UCSD-AML1 (cell line): ENCODE measurements around the gene VTI1B.
A peak's percentile ranks its signal among the peaks of the same experiment; 100 is the strongest.
"Not testable (repeated sequence)": the region's sequence is repeated elsewhere in the genome, so short reads cannot be mapped to it uniquely, and the experiment has no call there.

ENCODE experiments used
- DNase-seq: peaks from one replicate; lab custom pipeline; 2025; ENCODE audit not compliant: unreplicated experiment; lab: John Stamatoyannopoulos, UW

VTI1B gene

GRCh38 chr14:67674480-67675218 is at the start of gene VTI1B:
Gene VTI1B, minus strand, starts transcription at chr14:67674632. Its CDS starts 143 bp downstream, at chr14:67674489.
- peak; percentile 87 for DNase-seq

GRCh38 chr14:67722293-67722692 is 47.9 kb upstream of the VTI1B start:
- DNase-seq, result peak; percentile 37

GRCh38 chr14:67721875-67722274 is 47.4 kb upstream of the VTI1B start:
- DNase-seq, result no peak

GRCh38 chr14:67719866-67720265 is 45.4 kb upstream of the VTI1B start:
- DNase-seq, result no peak

GRCh38 chr14:67719385-67719784 is 45.0 kb upstream of the VTI1B start:
- not testable (repeated sequence) for DNase-seq

GRCh38 chr14:67718265-67718664 is 43.8 kb upstream of the VTI1B start:
- no peak for DNase-seq

- DNase-seq, result no peak
These were observed 42.6 kb upstream of the VTI1B start for GRCh38 chr14:67717048-67717447.

- DNase-seq, result no peak
These were observed 35.8 kb upstream of the VTI1B start for GRCh38 chr14:67710209-67710608.

GRCh38 chr14:67709796-67710195 is 35.4 kb upstream of the VTI1B start:
- DNase-seq, result not testable (repeated sequence)

GRCh38 chr14:67709346-67709745 is 34.9 kb upstream of the VTI1B start:
- DNase-seq, result not testable (repeated sequence)

GRCh38 chr14:67705211-67705610 is 30.8 kb upstream of the VTI1B start:
- no peak for DNase-seq

GRCh38 chr14:67704484-67705089 is 30.2 kb upstream of the VTI1B start:
- no peak for DNase-seq

GRCh38 chr14:67703997-67704396 is 29.6 kb upstream of the VTI1B start:
- no peak for DNase-seq

- not testable (repeated sequence) for DNase-seq
These were observed 27.1 kb upstream of the VTI1B start, which contains the start of gene RDH12 for GRCh38 chr14:67701492-67701891. Gene RDH12, plus strand, starts transcription at chr14:67701886. Its CDS starts 20,757 bp downstream, at chr14:67722643.

GRCh38 chr14:67698179-67698578 is 23.7 kb upstream of the VTI1B start:
- no peak for DNase-seq

- DNase-seq, result no peak
These were observed 22.6 kb upstream of the VTI1B start for GRCh38 chr14:67697006-67697405.

GRCh38 chr14:67695394-67695949 is 21.0 kb upstream of the VTI1B start, which contains the start of gene RDH11:
Gene RDH11, minus strand, starts transcription at chr14:67695764. Its CDS starts 61 bp downstream, at chr14:67695703.
- peak; percentile 83 for DNase-seq

GRCh38 chr14:67694791-67695393 is 20.5 kb upstream of the VTI1B start:
- peak; percentile 66 for DNase-seq

- DNase-seq, result no peak
These were observed 15.6 kb upstream of the VTI1B start for GRCh38 chr14:67690011-67690410.

GRCh38 chr14:67683842-67684241 is 9.4 kb upstream of the VTI1B start:
- DNase-seq, result no peak

- peak; percentile 17 for DNase-seq
These were observed 6.5 kb upstream of the VTI1B start for GRCh38 chr14:67680941-67681340.
